Activated naive CD8-positive, alpha-beta T cell (primary cell): Measurements from ENCODE around the gene SH3PXD2B.
"Not testable (repeated sequence)": the region's sequence is repeated elsewhere in the genome, so short reads cannot be mapped to it uniquely, and the experiment has no call there.

Experiments used
- H3K27ac Mint-ChIP-seq: one replicate; pipeline ENCODE4 v1.8.0; 2021; ENCODE audit warnings: mixed read lengths
- H3K27me3 Mint-ChIP-seq: one replicate; pipeline ENCODE4 v1.8.0; 2021; ENCODE audit warnings: mixed read lengths
- H3K36me3 Mint-ChIP-seq: one replicate; pipeline ENCODE4 v1.8.0; 2021; ENCODE audit warnings: mixed read lengths
- H3K4me1 Mint-ChIP-seq: one replicate; pipeline ENCODE4 v1.8.0; 2021; ENCODE audit warnings: low read depth, mixed read lengths
- H3K4me3 Mint-ChIP-seq: one replicate; pipeline ENCODE4 v1.8.0; 2021; ENCODE audit warnings: mild to moderate bottlenecking, mixed read lengths
- H3K9me3 Mint-ChIP-seq: one replicate; pipeline ENCODE4 v1.8.0; 2021; ENCODE audit warnings: low read depth, mixed read lengths

Gene SH3PXD2B

DNA sequence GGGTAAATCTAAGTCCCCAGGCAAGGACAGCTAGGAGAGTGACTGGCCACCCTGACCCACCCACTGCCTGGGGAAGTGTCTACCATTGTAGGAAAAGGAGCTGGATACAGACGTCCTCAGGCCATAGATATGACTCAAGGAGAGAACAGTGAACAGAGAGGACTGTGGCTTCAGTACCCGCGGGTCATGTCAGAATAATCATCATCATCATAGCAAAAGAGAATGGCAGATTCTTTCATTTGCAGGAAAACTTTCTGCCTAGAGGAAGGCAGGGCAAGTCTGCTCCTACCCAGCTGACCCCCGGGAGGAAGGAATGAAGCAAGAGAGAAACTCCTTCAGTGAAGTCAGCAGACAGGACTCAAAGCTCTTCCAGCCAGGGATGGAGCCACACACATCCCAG is 118.6 kb downstream of the SH3PXD2B start:
- Mint-ChIP-seq H3K27me3 (no peaks in the 10 kb centered on the region), H3K36me3 (no peaks in the 10 kb centered on the region), H3K27ac (no peak overlapping the region), H3K4me1 (no peaks in the 10 kb centered on the region), H3K4me3 (no peak overlapping the region), H3K9me3 (no peaks in the 10 kb centered on the region)

DNA sequence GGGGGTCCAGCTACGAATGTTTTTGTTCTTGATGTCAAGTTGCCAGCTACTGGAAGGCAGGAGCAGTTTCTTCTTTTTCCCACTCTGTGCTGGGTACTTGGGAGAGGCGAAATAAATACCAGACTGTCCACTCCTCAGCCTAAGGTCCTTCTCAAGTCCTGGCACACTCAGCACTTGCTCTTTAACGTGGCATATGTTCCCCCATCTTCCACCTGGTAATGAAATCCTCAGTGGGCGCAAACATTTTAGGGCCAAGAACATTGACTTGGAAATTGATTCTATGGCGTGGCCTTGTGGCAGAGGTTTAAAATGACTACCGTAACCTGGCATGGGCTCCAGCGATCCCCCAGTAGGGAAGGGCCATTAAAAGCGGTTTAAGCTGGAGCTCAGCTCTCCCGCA is 119.7 kb downstream of the SH3PXD2B start:
- H3K36me3 Mint-ChIP-seq = no peaks in the 10 kb centered on the region
- H3K27ac Mint-ChIP-seq = no peak overlapping the region
- H3K4me3 Mint-ChIP-seq = no peak overlapping the region
- H3K9me3 Mint-ChIP-seq = no peaks in the 10 kb centered on the region
- no peaks in the 10 kb centered on the region for H3K4me1 Mint-ChIP-seq
- no peaks in the 10 kb centered on the region for H3K27me3 Mint-ChIP-seq

- Mint-ChIP-seq H3K27me3 (no peaks in the 10 kb centered on the region), H3K36me3 (no peaks in the 10 kb centered on the region), H3K4me3 (no peak overlapping the region), H3K9me3 (no peaks in the 10 kb centered on the region), H3K4me1 (no peaks in the 10 kb centered on the region), H3K27ac (no peak overlapping the region)
Measured at GRCh38 chr5:172334196-172334595, 120.1 kb downstream of the SH3PXD2B start.

GRCh38 chr5:172326901-172327300 is 127.4 kb downstream of the SH3PXD2B start:
- not testable (repeated sequence) for H3K27me3 Mint-ChIP-seq, H3K27ac Mint-ChIP-seq, H3K4me3 Mint-ChIP-seq, H3K36me3 Mint-ChIP-seq, H3K4me1 Mint-ChIP-seq, H3K9me3 Mint-ChIP-seq

- H3K4me3 Mint-ChIP-seq = no peak overlapping the region
- H3K4me1 Mint-ChIP-seq = no peaks in the 10 kb centered on the region
- no peaks in the 10 kb centered on the region for H3K27me3 Mint-ChIP-seq
- H3K36me3 Mint-ChIP-seq = no peaks in the 10 kb centered on the region
- no peak overlapping the region for H3K27ac Mint-ChIP-seq
- no peaks in the 10 kb centered on the region for H3K9me3 Mint-ChIP-seq
Measured at GRCh38 chr5:172325452-172325851, 128.9 kb downstream of the SH3PXD2B start.

DNA sequence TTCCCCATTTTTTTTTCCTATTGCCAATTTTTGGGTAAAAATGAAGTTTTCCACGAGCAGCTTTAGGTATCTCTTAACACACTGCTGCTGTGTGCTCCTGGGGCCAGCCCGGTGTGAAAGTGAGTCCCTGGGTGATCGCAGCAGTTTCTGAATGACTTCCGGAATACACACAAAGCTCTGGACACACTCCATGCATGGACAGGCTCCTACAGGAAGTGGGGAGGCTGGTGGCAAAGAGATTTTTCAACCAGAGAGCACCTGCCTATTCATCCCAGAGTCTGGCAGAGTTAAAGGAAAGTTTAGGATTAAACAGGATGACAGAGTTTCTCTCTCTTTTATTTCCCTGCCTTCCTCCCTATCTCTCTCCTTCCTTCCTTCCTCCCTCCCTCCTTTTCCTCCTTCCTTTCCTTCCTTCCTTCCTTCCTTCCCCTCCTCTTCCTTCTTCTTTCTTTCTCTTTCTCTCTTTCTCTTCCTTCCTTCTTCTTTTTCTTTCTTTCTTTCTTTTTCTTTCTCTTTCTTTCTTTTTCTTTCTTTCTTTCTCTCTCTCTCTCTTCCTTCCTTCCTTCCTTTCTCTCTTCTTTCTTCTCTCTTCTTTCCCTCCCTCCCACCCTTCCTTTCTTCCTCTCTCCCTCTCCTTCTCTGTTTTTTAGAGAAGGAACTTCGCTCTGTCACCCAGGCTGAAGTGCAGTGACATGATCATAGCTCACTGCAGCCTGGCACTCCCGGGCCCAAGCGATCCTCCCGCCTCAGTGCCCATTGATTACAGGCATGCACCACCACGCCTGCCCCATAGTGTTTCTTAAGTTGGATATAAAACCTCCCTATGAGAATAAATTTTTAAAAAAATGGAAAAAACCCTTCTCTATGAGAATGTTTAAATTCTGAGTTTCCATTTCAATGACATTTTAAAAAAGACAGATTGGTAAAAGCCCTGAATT is 132.0 kb downstream of the SH3PXD2B start:
- Mint-ChIP-seq H3K4me1 (no peaks in the 10 kb centered on the region), H3K27me3 (no peaks in the 10 kb centered on the region), H3K9me3 (no peaks in the 10 kb centered on the region), H3K27ac (no peak overlapping the region), H3K4me3 (no peak overlapping the region), H3K36me3 (no peaks in the 10 kb centered on the region)

GRCh38 chr5:172321593-172321992 is 132.7 kb downstream of the SH3PXD2B start:
- no peak overlapping the region for H3K4me3 Mint-ChIP-seq
- no peaks in the 10 kb centered on the region for H3K4me1 Mint-ChIP-seq
- no peaks in the 10 kb centered on the region for H3K9me3 Mint-ChIP-seq
- no peaks in the 10 kb centered on the region for H3K27me3 Mint-ChIP-seq
- no peak overlapping the region for H3K27ac Mint-ChIP-seq
- H3K36me3 Mint-ChIP-seq = no peaks in the 10 kb centered on the region

DNA sequence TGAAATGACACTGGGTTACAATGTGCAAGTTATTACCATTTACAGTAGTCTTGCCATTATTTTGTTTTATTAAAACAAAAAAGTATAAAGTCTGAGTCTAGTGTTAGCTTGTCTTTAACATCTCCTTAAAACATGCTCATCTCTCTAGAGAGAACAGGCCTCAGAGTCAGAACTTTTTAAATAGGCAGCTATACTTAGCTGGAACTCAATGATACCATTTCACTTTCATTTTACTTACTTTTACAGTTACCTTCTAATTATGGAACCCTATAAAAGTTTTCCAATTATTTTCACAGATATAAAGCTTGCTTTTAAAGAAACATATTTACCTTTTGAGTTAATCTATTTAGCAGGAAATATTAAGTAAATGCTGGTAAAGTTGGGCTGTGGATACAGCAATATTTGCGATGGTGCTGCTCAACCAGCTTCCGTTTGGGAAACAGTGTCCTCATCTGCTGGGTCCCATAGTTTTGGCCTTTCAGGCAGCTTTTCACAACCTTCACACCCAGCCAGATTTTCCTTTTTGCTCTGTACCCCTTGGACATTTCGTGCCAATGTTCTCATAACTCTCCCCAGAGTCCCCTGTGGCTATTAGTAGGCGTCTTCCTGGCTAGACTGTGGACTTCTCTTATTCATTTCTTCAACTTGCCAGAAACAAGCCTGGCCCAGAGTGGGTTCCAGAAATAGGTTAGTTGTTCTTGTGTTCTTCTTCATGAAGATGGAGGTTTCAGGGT is 134.4 kb downstream of the SH3PXD2B start:
- H3K9me3 Mint-ChIP-seq = no peaks in the 10 kb centered on the region
- H3K27me3 Mint-ChIP-seq = no peaks in the 10 kb centered on the region
- no peaks in the 10 kb centered on the region for H3K36me3 Mint-ChIP-seq
- no peaks in the 10 kb centered on the region for H3K4me1 Mint-ChIP-seq
- H3K4me3 Mint-ChIP-seq = no peak overlapping the region
- H3K27ac Mint-ChIP-seq = no peak overlapping the region

DNA sequence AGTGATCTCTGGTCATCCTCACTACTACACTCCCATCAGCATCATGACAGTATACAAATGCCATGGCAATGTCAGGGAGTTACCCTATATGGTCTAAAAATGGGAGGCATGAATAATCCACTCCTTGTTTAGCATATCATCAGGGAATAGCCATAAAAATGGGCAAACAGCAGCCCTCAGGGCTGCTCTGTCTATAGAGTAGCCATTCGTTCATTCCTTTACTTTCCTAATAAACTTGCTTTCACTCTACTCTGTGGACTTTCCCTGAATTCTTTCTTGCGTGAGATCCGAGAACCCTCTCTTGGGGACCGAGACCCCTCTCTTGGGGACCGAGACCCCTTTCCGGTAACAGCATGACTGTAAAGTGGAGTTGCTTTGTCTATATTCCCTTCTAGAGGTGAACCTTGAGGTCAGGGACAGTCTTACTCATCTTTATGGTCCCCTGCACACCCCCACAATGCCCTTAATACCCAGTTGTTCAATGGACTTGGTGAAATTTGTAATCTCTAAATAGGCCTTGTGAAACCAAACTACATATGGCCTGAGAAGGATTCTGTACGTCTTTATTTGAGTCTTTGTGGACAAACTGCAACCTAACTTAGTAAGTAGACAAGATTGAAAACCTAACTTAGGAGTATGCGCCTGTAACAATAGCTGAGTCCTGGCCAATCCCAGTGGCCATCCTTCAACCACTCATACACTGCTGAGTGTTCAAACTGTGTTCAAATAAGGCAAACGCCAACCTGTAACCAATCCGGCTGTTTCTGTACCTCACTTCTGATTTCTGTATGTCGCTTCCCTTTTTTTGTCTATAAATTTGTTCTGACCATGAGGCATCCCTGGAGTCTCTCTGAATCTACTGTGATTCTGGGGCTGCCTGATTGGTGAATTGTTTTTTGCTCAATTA is 138.5 kb downstream of the SH3PXD2B start:
- Mint-ChIP-seq H3K27ac (no peak overlapping the region), H3K36me3 (no peaks in the 10 kb centered on the region), H3K27me3 (no peaks in the 10 kb centered on the region), H3K9me3 (no peaks in the 10 kb centered on the region), H3K4me1 (no peaks in the 10 kb centered on the region), H3K4me3 (no peak overlapping the region)

DNA sequence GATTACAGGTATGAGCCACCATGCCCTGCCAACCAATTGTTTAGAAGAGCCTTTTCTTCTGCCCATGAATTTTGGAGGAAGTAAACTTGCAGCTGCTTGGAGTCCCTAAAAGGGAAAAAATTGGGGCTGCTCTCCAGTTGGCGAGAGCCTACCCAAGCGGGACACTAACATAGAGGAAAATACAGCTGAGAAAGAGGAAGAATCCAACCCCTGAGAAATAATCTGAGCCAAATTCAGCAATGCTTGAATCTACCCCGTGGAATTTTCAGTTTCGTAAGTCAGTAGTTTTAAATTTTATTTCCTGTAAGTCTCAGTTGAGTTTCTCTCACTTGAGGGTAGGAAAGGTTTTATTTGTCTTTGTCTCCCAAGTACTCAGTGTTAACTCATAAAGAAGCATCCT is 140.4 kb downstream of the SH3PXD2B start:
- no peaks in the 10 kb centered on the region for H3K9me3 Mint-ChIP-seq
- no peaks in the 10 kb centered on the region for H3K4me1 Mint-ChIP-seq
- H3K36me3 Mint-ChIP-seq = no peaks in the 10 kb centered on the region
- H3K27ac Mint-ChIP-seq = no peak overlapping the region
- no peak overlapping the region for H3K4me3 Mint-ChIP-seq
- no peaks in the 10 kb centered on the region for H3K27me3 Mint-ChIP-seq

DNA sequence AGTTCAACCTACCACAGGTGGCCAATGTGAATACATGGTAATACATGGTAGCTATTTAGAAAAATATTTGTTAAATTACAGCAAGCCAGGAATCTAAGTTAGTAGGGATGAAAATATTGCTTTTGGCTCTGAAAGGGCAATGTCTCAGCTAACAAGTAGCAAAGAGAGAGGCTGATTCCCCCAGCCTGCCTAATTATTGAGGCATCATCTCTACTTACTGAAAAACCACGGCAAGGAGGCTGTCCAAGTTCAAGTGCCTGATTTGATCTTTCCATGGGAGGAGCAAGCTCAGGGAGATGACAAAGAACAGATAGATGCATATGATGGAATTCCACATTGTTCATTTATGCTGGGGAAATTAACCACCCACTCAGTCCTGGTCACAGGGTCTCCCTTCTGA is 142.0 kb downstream of the SH3PXD2B start:
- Mint-ChIP-seq H3K27me3 (no peaks in the 10 kb centered on the region), H3K4me3 (no peak overlapping the region), H3K4me1 (no peaks in the 10 kb centered on the region), H3K9me3 (no peaks in the 10 kb centered on the region), H3K27ac (no peak overlapping the region), H3K36me3 (no peaks in the 10 kb centered on the region)

DNA sequence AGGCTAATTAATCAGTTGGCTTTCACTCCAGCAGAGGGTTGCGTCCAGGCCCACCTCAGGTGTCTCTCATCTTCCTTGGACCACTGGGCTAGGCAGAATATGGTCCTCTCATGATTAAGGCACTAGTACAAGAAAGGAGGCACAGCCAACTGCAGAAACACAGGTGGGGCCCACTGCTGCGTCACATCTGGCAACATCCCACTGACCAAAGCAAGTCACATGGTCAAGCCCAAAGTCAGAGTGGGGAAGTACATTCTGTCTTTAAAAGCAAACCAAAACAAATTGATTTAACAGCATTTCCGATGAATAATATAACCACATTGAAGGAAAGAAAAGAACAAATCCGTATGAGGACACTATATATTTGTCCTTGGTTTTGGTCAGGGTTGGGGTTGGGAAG is 142.7 kb downstream of the SH3PXD2B start:
- Mint-ChIP-seq H3K27ac (no peak overlapping the region), H3K4me3 (no peak overlapping the region), H3K9me3 (no peaks in the 10 kb centered on the region), H3K36me3 (no peaks in the 10 kb centered on the region), H3K4me1 (no peaks in the 10 kb centered on the region), H3K27me3 (no peaks in the 10 kb centered on the region)

- Mint-ChIP-seq H3K9me3 (no peaks in the 10 kb centered on the region), H3K4me3 (no peak overlapping the region), H3K27ac (no peak overlapping the region), H3K36me3 (no peaks in the 10 kb centered on the region), H3K27me3 (no peaks in the 10 kb centered on the region), H3K4me1 (no peaks in the 10 kb centered on the region)
Measured at GRCh38 chr5:172311026-172311425, 143.3 kb downstream of the SH3PXD2B start.

GRCh38 chr5:172305380-172305779 is 148.9 kb downstream of the SH3PXD2B start:
- H3K27ac Mint-ChIP-seq = no peak overlapping the region
- H3K9me3 Mint-ChIP-seq = no peaks in the 10 kb centered on the region
- H3K27me3 Mint-ChIP-seq = no peaks in the 10 kb centered on the region
- no peaks in the 10 kb centered on the region for H3K4me1 Mint-ChIP-seq
- no peaks in the 10 kb centered on the region for H3K36me3 Mint-ChIP-seq
- H3K4me3 Mint-ChIP-seq = no peak overlapping the region
